Fibroblast of peridontal ligament (primary cell): ENCODE measurements around the gene CPLX3.

Source experiments
- DNase-seq: peaks from one replicate; pipeline ENCODE4 v3.0.0-alpha.2; 2010; ENCODE audit errors: extremely low read depth

CPLX3 gene

DNA sequence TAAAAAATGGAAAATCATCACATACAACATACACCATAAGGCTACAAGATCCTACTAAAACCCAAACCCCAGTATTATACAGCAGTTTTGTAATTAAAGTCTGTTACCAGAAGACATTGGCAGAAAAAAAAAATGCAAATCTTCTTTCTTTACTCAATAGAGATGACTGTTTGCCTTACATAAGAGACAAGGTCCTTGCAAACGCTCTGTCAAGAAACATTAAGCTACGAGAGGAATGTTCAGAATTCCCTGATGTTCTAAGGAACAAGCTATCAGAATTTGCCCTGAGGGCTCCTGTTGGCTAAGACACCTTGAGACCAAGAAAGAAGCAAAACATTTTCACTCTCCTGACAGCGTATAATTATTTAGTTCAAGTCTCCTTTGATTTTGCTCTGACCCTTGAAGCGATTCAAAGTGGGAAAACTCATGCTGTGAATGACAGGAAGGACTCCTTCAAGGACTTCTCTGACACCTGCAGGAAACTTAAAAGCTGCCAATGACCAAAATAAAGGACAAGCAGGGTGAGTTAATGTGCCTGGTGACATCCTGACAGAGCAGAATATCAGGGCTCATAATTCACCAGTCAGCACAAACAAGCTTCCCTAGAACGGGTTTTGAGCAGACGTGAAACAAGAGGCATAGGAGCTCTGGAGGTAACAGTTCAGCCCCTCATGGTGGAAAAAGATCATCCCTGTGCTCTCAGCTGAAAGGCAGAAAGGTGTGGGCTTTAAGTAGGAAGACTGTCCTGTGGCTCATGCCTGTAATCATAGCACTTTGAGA, 44.2 kb downstream of the CPLX3 start:
- DNase-seq: no peak

GRCh38 chr15:74872702-74873035, 46.2 kb downstream of the CPLX3 start:
- DNase-seq: no peak

- DNase-seq: peak; percentile 93
Observed at GRCh38 chr15:74873036-74873755, 46.8 kb downstream of the CPLX3 start, which contains the start of gene SCAMP2. TSS of gene SCAMP2 (minus strand) at chr15:74873365. CDS start at chr15:74873255, 110 bp downstream.

DNA sequence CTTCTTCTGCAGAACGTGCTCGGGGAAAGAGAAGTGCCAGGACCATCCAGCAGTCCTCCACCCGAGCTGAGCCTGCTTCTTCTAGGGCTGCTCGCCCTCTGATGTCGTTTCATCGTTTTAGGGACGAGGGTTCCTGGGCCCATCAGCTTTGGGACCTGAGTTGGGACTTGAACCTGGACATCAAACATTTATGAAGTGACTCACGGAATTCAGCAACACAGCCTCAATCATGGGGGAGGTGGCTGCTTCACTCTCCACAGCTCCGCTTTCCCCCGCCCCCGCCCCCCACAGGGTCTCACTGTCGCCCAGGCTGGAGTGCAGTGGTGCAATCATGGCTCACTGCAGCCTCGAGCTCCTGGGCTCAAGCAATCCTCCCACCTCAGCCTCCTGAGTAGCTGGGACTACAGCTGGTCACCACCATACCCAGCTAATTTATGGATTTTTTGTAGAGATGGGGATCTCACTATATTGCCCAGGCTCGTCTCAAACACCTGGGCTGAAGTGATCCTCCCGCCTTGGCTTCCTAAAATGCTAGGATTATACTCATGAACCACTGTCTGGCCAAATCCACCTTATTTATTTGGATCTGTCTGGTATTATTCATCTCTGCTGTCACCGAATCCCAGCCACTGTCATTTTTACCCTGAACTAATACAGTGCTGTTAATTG, 47.5 kb downstream of the CPLX3 start:
- no peak for DNase-seq

- no peak for DNase-seq
Observed at GRCh38 chr15:74878273-74878672, 51.8 kb downstream of the CPLX3 start.
